RPMI7951 (cell line): ENCODE measurements around the gene MSLN. TPM values are rescaled to one million over a fixed set of nuclear protein-coding genes. Genes with fewer than 3 reads are reported as not detected.

Experiments
- DNase-seq: peaks from one replicate; pipeline ENCODE4 v3.0.0-alpha.2; 2012; ENCODE audit warnings: low read depth
- total RNA-seq: library from RNA; depleted of rRNA; stranded (reverse); fragments of >200 nt; shearing (Covaris generic); gene quantifications from 2 replicates; pipeline ENCODE4 v1.2.3, GENCODE V29; 2014

MSLN gene
- total RNA-seq, 1 experiment from 2014 or later = not detected

DNA sequence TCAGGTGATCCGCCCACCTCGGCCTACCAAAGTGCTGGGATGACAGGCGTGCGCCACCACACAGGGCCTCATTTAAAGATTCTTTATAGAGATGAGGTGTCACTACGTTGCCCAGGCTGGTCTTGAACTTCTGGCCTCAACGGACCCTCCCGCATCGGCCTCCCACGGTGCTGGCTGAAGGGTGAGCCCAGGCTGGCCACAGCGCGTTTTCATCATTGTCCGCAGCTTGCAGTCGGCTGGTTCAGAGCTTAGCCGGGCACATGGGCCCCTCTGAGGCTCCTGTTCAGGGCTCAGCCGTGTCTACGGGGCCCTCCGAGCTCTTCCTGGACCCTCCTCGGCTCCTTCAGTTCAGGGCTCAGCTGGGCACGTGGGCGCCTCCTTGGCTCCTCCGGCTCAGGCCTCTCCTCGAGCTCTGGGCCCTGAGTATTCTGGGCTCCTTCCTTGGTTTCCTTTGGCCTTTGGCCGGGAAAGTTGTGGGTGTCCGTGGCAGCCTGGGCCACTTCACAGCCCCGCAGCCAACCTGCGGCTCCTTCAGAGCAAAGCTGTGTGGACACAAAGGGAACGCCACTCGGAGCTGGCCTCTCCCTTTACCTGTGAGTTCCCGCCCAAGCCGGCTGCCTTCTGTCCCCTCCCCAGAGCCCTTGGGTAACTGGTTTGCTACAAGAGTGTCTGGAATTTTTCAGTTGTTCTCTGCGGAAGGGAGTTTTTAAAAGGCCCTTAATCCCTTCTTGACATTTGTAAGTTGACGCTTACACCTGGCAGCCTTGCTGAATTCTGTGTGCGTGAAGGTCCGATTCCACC is 1.2 kb upstream of the MSLN start:
- DNase-seq = no peak

- no peak for DNase-seq
These were observed 469 bp upstream of the MSLN start for GRCh38 chr16:760065-760464.

- no peak for DNase-seq
These were observed 1.3 kb downstream of the MSLN start for GRCh38 chr16:761625-762513.

DNA sequence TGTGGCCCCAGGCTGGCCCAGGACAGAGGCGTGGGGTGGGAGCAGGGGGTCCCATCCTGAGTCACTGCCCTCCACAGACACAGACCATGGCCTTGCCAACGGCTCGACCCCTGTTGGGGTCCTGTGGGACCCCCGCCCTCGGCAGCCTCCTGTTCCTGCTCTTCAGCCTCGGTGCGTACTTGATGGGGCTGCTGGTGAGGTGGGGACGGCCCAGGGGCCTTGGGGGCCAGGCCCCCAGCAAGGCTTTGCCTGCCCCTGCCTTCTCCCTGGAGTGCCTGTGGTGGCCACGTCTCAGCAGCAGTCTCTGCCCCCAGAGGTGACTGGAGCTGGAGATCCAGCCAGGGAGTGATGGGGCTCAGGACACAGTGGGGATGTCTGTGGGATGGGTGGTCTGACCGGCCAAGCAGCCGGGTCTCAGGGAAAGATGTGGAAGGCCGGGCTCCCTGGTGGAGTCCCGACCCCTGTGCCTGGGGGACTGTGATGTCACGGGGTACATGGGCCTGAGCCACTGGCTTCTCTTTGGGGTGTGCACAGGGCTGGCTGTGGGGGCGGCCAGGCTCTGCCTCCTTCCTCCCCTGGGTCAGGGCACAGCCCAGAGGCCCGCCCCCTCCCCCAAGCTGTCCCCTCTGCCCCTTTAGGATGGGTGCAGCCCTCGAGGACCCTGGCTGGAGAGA is 2.2 kb downstream of the MSLN start:
- DNase-seq = no peak

DNA sequence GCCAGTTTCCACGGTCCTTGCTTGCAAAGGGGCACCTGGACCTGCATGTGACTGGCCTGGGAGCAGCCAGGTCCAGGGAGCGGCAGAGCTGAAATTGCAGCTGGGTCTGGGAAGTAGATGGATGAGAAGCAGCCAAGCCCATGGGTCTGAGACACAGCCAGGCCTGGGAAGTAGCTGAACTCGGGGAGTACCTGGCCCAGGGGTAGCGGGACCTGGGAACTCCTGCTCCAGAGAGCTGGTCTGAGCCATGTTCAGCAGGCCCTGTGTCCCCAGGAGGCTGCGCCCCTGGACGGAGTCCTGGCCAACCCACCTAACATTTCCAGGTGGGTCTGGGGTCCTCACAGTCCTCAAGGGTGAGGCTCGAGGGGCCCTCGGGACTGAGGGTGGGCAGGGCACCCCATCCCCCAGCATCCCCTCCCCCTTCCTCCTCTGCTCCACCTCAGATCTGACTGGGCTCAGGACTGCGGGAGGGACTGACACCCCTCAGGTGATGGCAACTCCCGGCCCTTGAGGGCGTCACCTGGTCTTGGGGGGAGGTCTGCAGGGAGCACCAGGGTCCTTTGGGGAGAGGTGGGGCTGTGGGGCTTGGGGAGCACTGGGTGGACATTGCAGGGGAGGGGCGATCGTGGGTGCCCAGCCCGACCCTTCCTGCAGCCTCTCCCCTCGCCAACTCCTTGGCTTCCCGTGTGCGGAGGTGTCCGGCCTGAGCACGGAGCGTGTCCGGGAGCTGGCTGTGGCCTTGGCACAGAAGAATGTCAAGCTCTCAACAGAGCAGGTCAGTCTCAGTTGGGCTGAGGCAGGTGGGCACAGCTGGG is 3.0 kb downstream of the MSLN start:
- no peak for DNase-seq

- no peak for DNase-seq
These were observed 3.7 kb downstream of the MSLN start for GRCh38 chr16:764184-764750.

DNA sequence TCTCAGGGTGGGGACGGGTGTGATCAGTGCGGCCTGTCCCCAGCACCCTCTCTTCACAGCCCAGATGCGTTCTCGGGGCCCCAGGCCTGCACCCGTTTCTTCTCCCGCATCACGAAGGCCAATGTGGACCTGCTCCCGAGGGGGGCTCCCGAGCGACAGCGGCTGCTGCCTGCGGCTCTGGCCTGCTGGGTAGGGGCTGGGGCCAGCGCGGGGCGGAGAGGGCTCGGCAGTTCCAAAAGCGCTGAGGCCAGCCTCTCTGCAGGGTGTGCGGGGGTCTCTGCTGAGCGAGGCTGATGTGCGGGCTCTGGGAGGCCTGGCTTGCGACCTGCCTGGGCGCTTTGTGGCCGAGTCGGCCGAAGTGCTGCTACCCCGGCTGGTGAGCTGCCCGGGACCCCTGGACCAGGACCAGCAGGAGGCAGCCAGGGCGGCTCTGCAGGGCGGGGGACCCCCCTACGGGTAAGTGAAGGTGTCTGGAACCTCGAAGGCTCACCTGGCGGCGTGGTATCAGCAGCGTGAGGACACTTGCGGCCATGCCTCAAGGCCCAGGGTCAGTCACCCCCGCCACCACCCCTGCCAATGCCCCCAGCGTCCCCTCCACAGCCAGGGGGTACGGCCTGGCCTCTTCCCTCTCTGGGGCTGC is 4.4 kb downstream of the MSLN start:
- DNase-seq = no peak

GRCh38 chr16:765488-765865 is 4.9 kb downstream of the MSLN start:
- DNase-seq = no peak

- DNase-seq = no peak
These were observed 5.7 kb downstream of the MSLN start for GRCh38 chr16:766008-766819.

GRCh38 chr16:766820-767640 is 6.5 kb downstream of the MSLN start:
- DNase-seq = no peak

- no peak for DNase-seq
These were observed 7.3 kb downstream of the MSLN start for GRCh38 chr16:767743-768235.

DNA sequence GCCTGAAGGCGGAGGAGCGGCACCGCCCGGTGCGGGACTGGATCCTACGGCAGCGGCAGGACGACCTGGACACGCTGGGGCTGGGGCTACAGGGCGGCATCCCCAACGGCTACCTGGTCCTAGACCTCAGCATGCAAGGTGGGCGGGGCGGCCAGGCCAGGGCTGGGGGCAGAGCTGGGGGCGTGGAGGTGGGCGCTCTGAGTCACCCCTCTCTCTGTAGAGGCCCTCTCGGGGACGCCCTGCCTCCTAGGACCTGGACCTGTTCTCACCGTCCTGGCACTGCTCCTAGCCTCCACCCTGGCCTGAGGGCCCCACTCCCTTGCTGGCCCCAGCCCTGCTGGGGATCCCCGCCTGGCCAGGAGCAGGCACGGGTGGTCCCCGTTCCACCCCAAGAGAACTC is 7.9 kb downstream of the MSLN start:
- no peak for DNase-seq

DNA sequence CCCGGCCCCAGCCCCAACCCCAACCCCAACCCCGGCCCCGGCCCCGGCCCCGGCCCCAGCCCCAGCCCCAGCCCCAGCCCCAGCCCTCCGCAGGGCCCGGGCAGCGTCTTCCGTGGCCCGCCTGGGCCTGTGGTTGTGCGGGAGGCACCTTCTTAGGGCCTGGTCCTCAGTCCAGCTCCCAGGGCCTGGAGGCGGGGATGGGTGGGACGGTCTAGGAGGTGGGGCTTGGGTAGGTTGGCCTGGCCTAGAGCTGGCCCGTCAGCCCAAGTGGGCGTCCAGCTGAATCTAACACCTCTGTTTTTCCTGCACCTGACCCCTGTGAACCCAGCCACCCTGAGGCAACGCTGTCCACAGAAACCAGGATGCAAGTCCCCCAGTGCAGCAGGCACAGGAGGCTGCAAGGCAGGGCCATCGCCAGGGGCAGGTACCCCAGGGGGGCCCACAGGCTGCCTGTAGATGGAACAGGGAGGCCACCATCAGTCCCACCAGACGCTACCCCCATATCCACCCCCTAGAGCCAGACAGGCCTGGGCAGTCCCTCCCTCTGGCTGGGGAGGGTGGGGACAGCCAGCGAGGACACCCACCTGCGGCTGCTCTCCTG is 8.8 kb downstream of the MSLN start:
- DNase-seq = no peak

DNA sequence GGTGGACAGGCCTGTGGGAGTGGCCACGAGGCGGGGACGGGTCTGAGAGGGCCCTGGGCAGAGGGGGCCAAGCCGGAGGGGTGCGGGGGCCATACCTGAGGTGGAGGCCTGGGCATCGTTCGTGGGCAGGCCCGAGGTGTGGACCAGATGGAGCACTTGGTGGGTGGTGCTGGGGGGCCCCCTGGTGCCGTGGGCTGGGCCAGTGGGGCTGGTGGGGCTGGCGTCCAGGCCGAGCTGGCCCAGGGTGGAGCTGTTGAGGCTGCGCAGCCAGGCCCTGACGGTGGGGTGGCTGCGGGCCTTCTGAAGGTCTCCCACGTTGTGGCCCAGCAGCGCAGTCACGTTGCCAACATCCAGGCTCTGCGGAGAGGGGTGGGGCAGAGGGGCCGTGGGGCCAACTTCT is 9.4 kb downstream of the MSLN start:
- DNase-seq = no peak

DNA sequence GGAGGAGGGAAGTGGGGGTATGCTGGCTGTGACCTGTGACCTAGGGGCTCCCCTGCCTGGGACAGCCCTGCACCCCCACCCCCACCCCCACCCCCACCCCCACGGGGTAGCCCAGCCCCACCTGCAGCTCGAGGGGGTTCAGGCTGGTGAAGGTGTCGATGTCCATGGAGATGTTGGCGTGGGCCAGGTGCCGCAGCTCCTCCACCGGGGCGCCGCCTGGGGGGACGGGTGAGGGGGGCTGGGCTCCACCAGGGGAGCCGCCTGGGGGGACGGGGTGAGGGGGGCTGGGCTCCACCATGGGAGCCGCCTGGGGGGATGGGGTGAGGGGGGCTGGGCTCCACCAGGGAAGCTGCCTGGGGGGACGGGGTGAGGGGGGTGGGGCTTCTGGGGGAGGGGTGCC is 9.9 kb downstream of the MSLN start:
- DNase-seq = no peak

DNA sequence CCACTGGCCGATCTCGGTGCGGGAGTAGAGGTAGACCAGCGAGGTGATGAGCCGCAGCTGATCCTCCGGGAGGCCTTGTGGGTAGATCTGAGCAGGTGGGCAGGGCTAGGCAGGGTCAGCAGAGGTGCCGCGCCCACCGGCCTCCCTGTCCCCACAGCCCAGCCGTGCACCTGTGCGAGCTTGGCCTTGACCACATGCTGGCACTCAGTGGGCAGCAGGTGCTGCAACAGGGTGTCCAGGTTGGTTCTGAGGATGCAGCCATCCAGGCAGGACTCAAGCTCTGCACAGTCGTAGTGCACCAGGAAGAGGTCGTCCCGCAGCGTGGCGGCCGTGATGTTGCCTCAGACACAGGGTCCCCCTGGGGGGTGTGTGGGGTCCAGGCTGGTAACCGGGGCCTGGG is 12.4 kb downstream of the MSLN start:
- DNase-seq = no peak

- no peak for DNase-seq
These were observed 13.8 kb downstream of the MSLN start for GRCh38 chr16:774086-775001.
